ENCODE results near the gene VTI1B.
A peak's percentile ranks its signal among the peaks of the same experiment; 100 is the strongest.
"Not testable (repeated sequence)": the region's sequence is repeated elsewhere in the genome, so short reads cannot be mapped to it uniquely, and the experiment has no call there.

Gene VTI1B

DNA sequence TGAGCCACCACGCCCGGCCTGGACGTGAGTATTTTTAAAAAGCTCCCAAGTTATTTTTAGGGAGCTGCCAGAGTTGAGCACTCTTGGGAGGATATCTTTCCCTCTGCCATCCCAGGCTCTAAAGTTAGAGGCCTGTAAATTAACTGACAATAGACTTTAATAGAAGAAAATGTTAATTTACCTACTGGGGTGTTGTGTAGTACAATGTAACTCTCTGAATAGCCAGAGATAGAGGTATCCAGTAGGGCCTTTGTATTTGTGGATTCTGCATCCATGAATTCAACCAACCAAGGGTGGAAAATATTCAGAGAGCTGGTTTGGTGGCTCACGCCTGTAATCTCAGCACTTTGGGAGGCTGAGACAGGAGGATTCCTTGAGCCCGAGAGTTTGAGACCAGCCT is 66.8 kb downstream of the VTI1B start:
- no peak for DNase-seq (ENCODE audit: low read depth in 1 of 2, low spot score in 1 of 2)
- H3K27me3 ChIP-seq (ENCODE audit: insufficient read depth, poor library complexity, severe bottlenecking): no peaks in the 10 kb centered on the region
- no peak overlapping the region for H3K27ac ChIP-seq (replicated peaks)
- H3K4me3 ChIP-seq (replicated peaks; ENCODE audit: insufficient read depth, low read length): no peak overlapping the region
- TF ChIP-seq, protein P1, sequence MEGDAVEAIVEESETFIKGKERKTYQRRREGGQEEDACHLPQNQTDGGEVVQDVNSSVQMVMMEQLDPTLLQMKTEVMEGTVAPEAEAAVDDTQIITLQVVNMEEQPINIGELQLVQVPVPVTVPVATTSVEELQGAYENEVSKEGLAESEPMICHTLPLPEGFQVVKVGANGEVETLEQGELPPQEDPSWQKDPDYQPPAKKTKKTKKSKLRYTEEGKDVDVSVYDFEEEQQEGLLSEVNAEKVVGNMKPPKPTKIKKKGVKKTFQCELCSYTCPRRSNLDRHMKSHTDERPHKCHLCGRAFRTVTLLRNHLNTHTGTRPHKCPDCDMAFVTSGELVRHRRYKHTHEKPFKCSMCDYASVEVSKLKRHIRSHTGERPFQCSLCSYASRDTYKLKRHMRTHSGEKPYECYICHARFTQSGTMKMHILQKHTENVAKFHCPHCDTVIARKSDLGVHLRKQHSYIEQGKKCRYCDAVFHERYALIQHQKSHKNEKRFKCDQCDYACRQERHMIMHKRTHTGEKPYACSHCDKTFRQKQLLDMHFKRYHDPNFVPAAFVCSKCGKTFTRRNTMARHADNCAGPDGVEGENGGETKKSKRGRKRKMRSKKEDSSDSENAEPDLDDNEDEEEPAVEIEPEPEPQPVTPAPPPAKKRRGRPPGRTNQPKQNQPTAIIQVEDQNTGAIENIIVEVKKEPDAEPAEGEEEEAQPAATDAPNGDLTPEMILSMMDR (IDR thresholded peaks at IDR 0.05; ENCODE audit: insufficient read depth, low read length): no peak
- TF ChIP-seq SPI1 (IDR thresholded peaks at IDR 0.05; ENCODE audit: borderline replicate concordance, low read depth) (no peak), GABPA (IDR thresholded peaks at IDR 0.05; ENCODE audit: low read depth) (no peak), POLR2AphosphoS5 (IDR thresholded peaks at IDR 0.05; ENCODE audit: low read depth) (no peak)
- TF ChIP-seq, protein P2, sequence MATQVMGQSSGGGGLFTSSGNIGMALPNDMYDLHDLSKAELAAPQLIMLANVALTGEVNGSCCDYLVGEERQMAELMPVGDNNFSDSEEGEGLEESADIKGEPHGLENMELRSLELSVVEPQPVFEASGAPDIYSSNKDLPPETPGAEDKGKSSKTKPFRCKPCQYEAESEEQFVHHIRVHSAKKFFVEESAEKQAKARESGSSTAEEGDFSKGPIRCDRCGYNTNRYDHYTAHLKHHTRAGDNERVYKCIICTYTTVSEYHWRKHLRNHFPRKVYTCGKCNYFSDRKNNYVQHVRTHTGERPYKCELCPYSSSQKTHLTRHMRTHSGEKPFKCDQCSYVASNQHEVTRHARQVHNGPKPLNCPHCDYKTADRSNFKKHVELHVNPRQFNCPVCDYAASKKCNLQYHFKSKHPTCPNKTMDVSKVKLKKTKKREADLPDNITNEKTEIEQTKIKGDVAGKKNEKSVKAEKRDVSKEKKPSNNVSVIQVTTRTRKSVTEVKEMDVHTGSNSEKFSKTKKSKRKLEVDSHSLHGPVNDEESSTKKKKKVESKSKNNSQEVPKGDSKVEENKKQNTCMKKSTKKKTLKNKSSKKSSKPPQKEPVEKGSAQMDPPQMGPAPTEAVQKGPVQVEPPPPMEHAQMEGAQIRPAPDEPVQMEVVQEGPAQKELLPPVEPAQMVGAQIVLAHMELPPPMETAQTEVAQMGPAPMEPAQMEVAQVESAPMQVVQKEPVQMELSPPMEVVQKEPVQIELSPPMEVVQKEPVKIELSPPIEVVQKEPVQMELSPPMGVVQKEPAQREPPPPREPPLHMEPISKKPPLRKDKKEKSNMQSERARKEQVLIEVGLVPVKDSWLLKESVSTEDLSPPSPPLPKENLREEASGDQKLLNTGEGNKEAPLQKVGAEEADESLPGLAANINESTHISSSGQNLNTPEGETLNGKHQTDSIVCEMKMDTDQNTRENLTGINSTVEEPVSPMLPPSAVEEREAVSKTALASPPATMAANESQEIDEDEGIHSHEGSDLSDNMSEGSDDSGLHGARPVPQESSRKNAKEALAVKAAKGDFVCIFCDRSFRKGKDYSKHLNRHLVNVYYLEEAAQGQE (IDR thresholded peaks at IDR 0.05; ENCODE audit: insufficient replicate concordance, low read depth): no peak

DNA sequence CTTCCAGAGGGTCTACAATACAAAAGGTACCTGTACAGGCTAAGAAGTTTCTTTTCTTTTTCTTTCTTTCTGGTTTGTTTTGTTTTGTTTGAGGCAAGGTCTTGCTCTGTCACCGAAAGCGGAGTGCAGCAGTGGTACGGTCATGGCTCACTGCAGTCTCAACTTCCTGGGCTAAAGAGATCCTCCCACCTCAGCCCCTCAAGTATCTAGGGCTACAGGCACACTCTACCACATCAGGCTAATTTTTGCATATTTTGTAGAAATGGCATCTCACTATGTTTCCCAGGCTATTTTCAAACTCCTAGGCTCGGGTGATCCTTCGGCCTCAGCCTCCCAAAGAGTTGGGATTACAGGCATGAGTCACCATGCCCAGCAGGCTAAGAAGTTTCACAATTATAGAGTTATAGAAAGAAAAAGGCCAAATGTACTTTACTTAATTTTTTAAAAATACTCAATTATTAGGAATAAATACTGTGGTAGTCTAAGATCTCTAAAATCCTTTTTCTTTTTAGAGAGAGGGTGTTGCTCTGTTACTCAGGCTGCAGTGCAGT is 71.4 kb downstream of the VTI1B start:
- Histone ChIP-seq H3K27ac (replicated peaks) (no peak overlapping the region), H3K27me3 (ENCODE audit: insufficient read depth, poor library complexity, severe bottlenecking) (no peaks in the 10 kb centered on the region), H3K4me3 (replicated peaks; ENCODE audit: insufficient read depth, low read length) (no peak overlapping the region)
- DNase-seq (ENCODE audit: low read depth in 1 of 2, low spot score in 1 of 2): no peak
- no peak for TF ChIP-seq GABPA (IDR thresholded peaks at IDR 0.05; ENCODE audit: low read depth)
- TF ChIP-seq, protein P2 (IDR thresholded peaks at IDR 0.05; ENCODE audit: insufficient replicate concordance, low read depth): no peak

DNA sequence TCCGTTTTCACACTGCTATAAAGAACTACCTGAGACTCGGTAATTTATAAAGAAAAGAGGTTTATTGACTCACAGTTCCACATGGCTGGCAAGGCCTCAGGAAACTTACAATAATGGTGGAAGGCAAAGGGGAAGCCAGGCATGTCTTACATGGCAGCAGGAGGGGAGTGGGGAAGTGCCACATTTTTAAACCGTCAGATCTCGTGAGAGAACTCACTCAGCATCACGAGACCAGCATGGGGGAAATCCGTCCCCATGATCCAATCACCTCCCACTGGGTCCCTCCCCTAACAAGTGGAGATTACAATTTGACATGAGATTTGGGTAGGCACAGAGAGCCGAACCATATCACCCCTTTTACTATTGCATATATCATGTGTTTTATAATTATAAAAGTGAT is 72.4 kb downstream of the VTI1B start:
- no peak for DNase-seq (ENCODE audit: low read depth in 1 of 2, low spot score in 1 of 2)
- TF ChIP-seq SPI1 (IDR thresholded peaks at IDR 0.05; ENCODE audit: borderline replicate concordance, low read depth) (no peak), POLR2AphosphoS5 (IDR thresholded peaks at IDR 0.05; ENCODE audit: low read depth) (no peak), GABPA (IDR thresholded peaks at IDR 0.05; ENCODE audit: low read depth) (no peak)
- TF ChIP-seq, protein P2 (IDR thresholded peaks at IDR 0.05; ENCODE audit: insufficient replicate concordance, low read depth): no peak
- TF ChIP-seq, protein P1 (IDR thresholded peaks at IDR 0.05; ENCODE audit: insufficient read depth, low read length): no peak
- H3K4me3 ChIP-seq (replicated peaks; ENCODE audit: insufficient read depth, low read length): no peak overlapping the region
- no peak overlapping the region for H3K27ac ChIP-seq (replicated peaks)
- H3K27me3 ChIP-seq (ENCODE audit: insufficient read depth, poor library complexity, severe bottlenecking): no peaks in the 10 kb centered on the region

DNA sequence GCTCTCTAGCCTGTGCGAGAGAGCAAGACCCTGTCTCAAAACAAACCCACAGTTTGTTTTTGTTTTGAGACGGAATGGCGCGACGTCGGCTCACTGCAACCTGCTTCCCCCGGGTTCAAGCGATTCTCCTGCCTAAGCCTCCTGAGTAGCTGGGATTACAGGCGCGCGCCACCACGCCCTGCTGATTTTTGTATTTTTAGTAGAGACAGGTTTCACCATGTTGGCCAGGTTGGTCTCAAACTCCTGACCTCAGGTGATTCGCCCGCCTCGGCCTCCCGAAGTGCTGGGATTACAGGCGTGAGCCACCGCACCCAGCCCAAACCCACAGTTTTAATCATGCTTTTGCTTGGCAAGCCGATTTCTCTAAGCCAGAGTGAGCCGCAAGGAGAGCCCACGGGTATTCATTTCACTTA is 73.9 kb downstream of the VTI1B start:
- not testable (repeated sequence) for H3K27me3 ChIP-seq (ENCODE audit: insufficient read depth, poor library complexity, severe bottlenecking); DNase-seq (ENCODE audit: low read depth in 1 of 2, low spot score in 1 of 2)
- Histone ChIP-seq H3K4me3 (replicated peaks; ENCODE audit: insufficient read depth, low read length) (peak overlapping the region; percentile 73), H3K27ac (replicated peaks) (peak overlapping the region; percentile 56)
